SK-N-SH (cell line): ENCODE results near the gene TC2N. TPM values are rescaled to one million over a fixed set of nuclear protein-coding genes. Genes with fewer than 3 reads are reported as not detected.

Source experiments
- CTCF ChIA-PET: fragments of 300-600, 350-600 bp; formaldehyde crosslinking; extraction: SDS; loops from one replicate; lab custom pipeline; 2021; lab: Yijun Ruan, JAX
- POLR2A ChIA-PET: fragments of 350-600 bp; sonication (Branson Sonifier 250); formaldehyde crosslinking; extraction: SDS; loops from one replicate; lab custom pipeline; 2020; ENCODE audit warnings: antibody characterized with exemption, inconsistent platforms; lab: Yijun Ruan, JAX
- DNase-seq: peaks from one replicate; pipeline ENCODE4 v3.0.0; 2012
- H2AFZ ChIP-seq: fragments of 200-600 bp; sonication (generic); 2 replicates; pipeline ENCODE4 v1.8.1; 2016; ENCODE audit warnings: antibody characterized with exemption, mild to moderate bottlenecking, low read depth
- H3F3A ChIP-seq: fragments of 200-600 bp; sonication (generic); replicated peaks from 2 replicates; pipeline ENCODE3; 2016; ENCODE audit warnings: antibody characterized with exemption, mild to moderate bottlenecking; ENCODE audit not compliant: insufficient read depth
- H3K27ac ChIP-seq, 2 experiments: fragments of 200-500 bp in 1 of 2; fragments of 200-600 bp in 1 of 2; sonication (Bioruptor generic) in 1 of 2; sonication (generic), shearing (Covaris generic) in 1 of 2; 2 replicates each; pipeline versions ENCODE4 v1.5.1 to v1.6.1; 2014 to 2016; ENCODE audit warnings: low read depth in 2 of 2, inconsistent platforms in 1 of 2, low read length in 1 of 2, mild to moderate bottlenecking in 1 of 2, mixed read lengths in 1 of 2
- H3K27me3 ChIP-seq: fragments of 200-600 bp; sonication (generic), shearing (Covaris generic); 2 replicates; pipeline ENCODE4 v1.6.1; 2016; ENCODE audit warnings: mixed run types; ENCODE audit not compliant: insufficient read depth
- H3K36me3 ChIP-seq, 2 experiments: fragments of 200-500 bp in 1 of 2; fragments of 200-600 bp in 1 of 2; sonication (Bioruptor generic) in 1 of 2; sonication (generic) in 1 of 2; replicated peaks in 1 of 2; 2 replicates each; pipeline versions ENCODE3 to v1.5.1; 2014 to 2016; ENCODE audit warnings: low read length in 1 of 2, mild to moderate bottlenecking in 1 of 2; ENCODE audit not compliant: insufficient read depth in 2 of 2, control insufficient read depth in 1 of 2
- H3K4me1 ChIP-seq, 2 experiments: fragments of 200-500 bp in 1 of 2; fragments of 200-600 bp in 1 of 2; sonication (Bioruptor generic) in 1 of 2; sonication (generic), shearing (Covaris generic) in 1 of 2; 2 replicates each; pipeline versions ENCODE4 v1.5.1 to v1.6.1; 2014 to 2016; ENCODE audit warnings: low read depth in 1 of 2, low read length in 1 of 2, mixed run types in 1 of 2; ENCODE audit not compliant: insufficient read depth in 2 of 2, control insufficient read depth in 1 of 2
- H3K4me2 ChIP-seq: fragments of 200-600 bp; sonication (generic), shearing (Covaris generic); 2 replicates; pipeline ENCODE4 v1.6.1; 2017; ENCODE audit warnings: mixed run types
- H3K4me3 ChIP-seq, 2 experiments: fragments of 200-500 bp in 1 of 2; fragments of 200-600 bp in 1 of 2; sonication (Bioruptor generic) in 1 of 2; sonication (generic), shearing (Covaris generic) in 1 of 2; 2 replicates each; pipeline versions ENCODE4 v1.5.1 to v1.8.1; 2014 to 2016; ENCODE audit warnings: low read depth in 2 of 2, inconsistent platforms in 1 of 2, low read length in 1 of 2, mild to moderate bottlenecking in 1 of 2, mixed read lengths in 1 of 2, moderate library complexity in 1 of 2
- H3K79me2 ChIP-seq: fragments of 200-600 bp; sonication (generic); 2 replicates; pipeline ENCODE4 v1.8.1; 2017; ENCODE audit warnings: mild to moderate bottlenecking; ENCODE audit not compliant: insufficient read depth
- H3K9ac ChIP-seq: fragments of 200-600 bp; sonication (generic); 2 replicates; pipeline ENCODE4 v1.6.1; 2017; ENCODE audit warnings: mixed run types
- H3K9me2 ChIP-seq: fragments of 200-600 bp; sonication (generic); 2 replicates; pipeline ENCODE4 v1.6.1; 2017; ENCODE audit warnings: mixed run types
- H3K9me3 ChIP-seq: fragments of 200-600 bp; sonication (generic); 2 replicates; pipeline ENCODE4 v1.6.1; 2017; ENCODE audit warnings: mixed run types, mild to moderate bottlenecking, moderate library complexity
- H4K20me1 ChIP-seq: fragments of 200-600 bp; sonication (generic); 2 replicates; pipeline ENCODE4 v1.6.1; 2017; ENCODE audit warnings: mild to moderate bottlenecking, mixed run types; ENCODE audit not compliant: insufficient read depth
- ELF1 ChIP-seq: IDR thresholded peaks from 2 replicates; pipeline ENCODE4 v1.4.0; 2012
- FOXM1 ChIP-seq: IDR thresholded peaks from 2 replicates; pipeline ENCODE4 v1.4.0; 2012; ENCODE audit warnings: low read depth, mild to moderate bottlenecking
- GABPA ChIP-seq: IDR thresholded peaks from 2 replicates; pipeline ENCODE4 v1.4.0; 2012; ENCODE audit warnings: low read depth, mild to moderate bottlenecking
- GATA2 ChIP-seq: sonication (generic); formaldehyde crosslinking; IDR thresholded peaks from 2 replicates; pipeline ENCODE4 v1.5.0; 2020; ENCODE audit warnings: mild to moderate bottlenecking, missing genetic modification reagents
- MXI1 ChIP-seq: IDR thresholded peaks from 2 replicates; pipeline ENCODE4 v1.6.1; 2012; ENCODE audit warnings: mild to moderate bottlenecking, low read depth, low read length, improper control_type of control experiment
- NFIC ChIP-seq: IDR thresholded peaks from 2 replicates; pipeline ENCODE4 v1.4.0; 2012; ENCODE audit warnings: borderline replicate concordance
- NRF1 ChIP-seq: IDR thresholded peaks from 2 replicates; pipeline ENCODE4 v1.6.1; 2012; ENCODE audit warnings: low read depth, mild to moderate bottlenecking, low read length
- POLR2AphosphoS5 ChIP-seq: IDR thresholded peaks from 2 replicates; pipeline ENCODE4 v1.6.1; 2012; ENCODE audit warnings: low read depth, low read length
- RAD21 ChIP-seq: IDR thresholded peaks from 2 replicates; pipeline ENCODE4 v1.6.1; 2012; ENCODE audit warnings: mild to moderate bottlenecking, low read length
- RCOR1 ChIP-seq: fragments of 150-350 bp; IDR thresholded peaks from 2 replicates; pipeline ENCODE4 v1.6.1; 2017; ENCODE audit warnings: antibody characterized with exemption, low read length
- RXRA ChIP-seq: IDR thresholded peaks from 2 replicates; pipeline ENCODE4 v1.4.0; 2012; ENCODE audit warnings: low read depth, mild to moderate bottlenecking, borderline replicate concordance
- SIN3A ChIP-seq: IDR thresholded peaks from 2 replicates; pipeline ENCODE4 v1.6.1; 2012; ENCODE audit warnings: low read depth, mild to moderate bottlenecking, low read length, moderate library complexity, borderline replicate concordance
- SMC3 ChIP-seq: IDR thresholded peaks from 2 replicates; pipeline ENCODE4 v1.6.1; 2012; ENCODE audit warnings: low read depth, low read length, improper control_type of control experiment
- TCF12 ChIP-seq: IDR thresholded peaks from 2 replicates; pipeline ENCODE4 v1.4.0; 2012
- WGBS: methylation state at CpG from one replicate; pipeline ENCODE4 v1.1.6; 2017; ENCODE audit warnings: low lambda C conversion rate; 5-methylcytosine and 5-hydroxymethylcytosine counted together
- polyA plus RNA-seq, 3 experiments: library from polyadenylated mRNA; depleted of rRNA; stranded (reverse); fragments of >200 nt; gene quantifications; 2 replicates each; pipeline ENCODE4 v1.2.3, GENCODE V29; 2012
- TF ChIP-seq, protein P1 (sequence below): fragments of 200-600 bp; sonication (generic); IDR thresholded peaks from 2 replicates; pipeline ENCODE4 v1.6.1; 2017; ENCODE audit warnings: antibody characterized with exemption, mild to moderate bottlenecking, moderate library complexity
- TF ChIP-seq, protein P2 (sequence below): IDR thresholded peaks from 2 replicates; pipeline ENCODE4 v1.4.0; 2012; ENCODE audit warnings: low read depth, borderline replicate concordance
- TF ChIP-seq, protein P3 (sequence below): fragments of 150-350 bp; IDR thresholded peaks from 2 replicates; pipeline ENCODE4 v1.6.1; 2017; ENCODE audit warnings: antibody characterized with exemption, low read length, low read depth, borderline replicate concordance
- TF ChIP-seq, protein P4 (sequence below): IDR thresholded peaks from 2 replicates; pipeline ENCODE4 v1.6.1; 2012; ENCODE audit warnings: mild to moderate bottlenecking, low read depth, low read length, moderate library complexity

TC2N gene
- polyA plus RNA-seq, 1 of the 3 experiments (the other 2 are of a cell fraction) = not detected

DNA sequence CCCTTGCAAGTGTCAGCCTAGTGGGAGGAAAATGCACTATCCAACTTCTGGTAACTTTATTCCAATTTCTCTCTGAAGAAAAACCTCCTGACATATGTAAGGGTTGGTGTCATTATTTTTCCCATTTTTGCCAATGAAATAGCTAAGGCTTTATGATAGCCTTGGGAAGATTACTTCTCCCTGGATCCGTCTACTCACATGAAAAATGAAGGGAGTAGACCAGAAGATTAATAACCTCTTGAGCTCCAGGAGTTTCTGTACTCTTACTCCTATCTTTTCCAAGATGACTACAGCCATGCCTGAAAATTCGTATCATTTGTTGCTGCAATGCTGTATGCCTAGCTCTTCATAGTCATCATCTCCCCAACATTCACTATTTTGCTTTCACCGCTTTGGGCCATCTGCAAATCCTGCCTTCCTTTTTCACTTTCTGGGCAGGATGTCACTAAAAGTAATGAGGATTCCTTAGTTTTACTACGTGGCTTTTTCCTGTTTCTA lies 18.8 kb downstream of the TC2N start:
- H4K20me1 ChIP-seq = no peaks in the 10 kb centered on the region
- H2AFZ ChIP-seq = no peak overlapping the region
- H3K36me3 ChIP-seq = no peaks in the 10 kb centered on the region
- POLR2A ChIA-PET = no interaction called here
- CTCF ChIA-PET = no interaction called here
- H3K27me3 ChIP-seq = peaks cover 18% of the 10 kb centered on the region; the same call in 1 of the 2 replicates
- H3K9me2 ChIP-seq = no peaks in the 10 kb centered on the region
- WGBS = 4% methylated on average over 4 of the region's 4 CpGs
- no peak overlapping the region for H3K27ac ChIP-seq
- TF ChIP-seq, protein P1, sequence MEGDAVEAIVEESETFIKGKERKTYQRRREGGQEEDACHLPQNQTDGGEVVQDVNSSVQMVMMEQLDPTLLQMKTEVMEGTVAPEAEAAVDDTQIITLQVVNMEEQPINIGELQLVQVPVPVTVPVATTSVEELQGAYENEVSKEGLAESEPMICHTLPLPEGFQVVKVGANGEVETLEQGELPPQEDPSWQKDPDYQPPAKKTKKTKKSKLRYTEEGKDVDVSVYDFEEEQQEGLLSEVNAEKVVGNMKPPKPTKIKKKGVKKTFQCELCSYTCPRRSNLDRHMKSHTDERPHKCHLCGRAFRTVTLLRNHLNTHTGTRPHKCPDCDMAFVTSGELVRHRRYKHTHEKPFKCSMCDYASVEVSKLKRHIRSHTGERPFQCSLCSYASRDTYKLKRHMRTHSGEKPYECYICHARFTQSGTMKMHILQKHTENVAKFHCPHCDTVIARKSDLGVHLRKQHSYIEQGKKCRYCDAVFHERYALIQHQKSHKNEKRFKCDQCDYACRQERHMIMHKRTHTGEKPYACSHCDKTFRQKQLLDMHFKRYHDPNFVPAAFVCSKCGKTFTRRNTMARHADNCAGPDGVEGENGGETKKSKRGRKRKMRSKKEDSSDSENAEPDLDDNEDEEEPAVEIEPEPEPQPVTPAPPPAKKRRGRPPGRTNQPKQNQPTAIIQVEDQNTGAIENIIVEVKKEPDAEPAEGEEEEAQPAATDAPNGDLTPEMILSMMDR = no peak
- TF ChIP-seq ELF1 (no peak), GABPA (no peak), NRF1 (no peak), RXRA (no peak), GATA2 (CRISPR knock-in tag) (no peak), POLR2AphosphoS5 (no peak), FOXM1 (no peak)
- TF ChIP-seq, protein P2, sequence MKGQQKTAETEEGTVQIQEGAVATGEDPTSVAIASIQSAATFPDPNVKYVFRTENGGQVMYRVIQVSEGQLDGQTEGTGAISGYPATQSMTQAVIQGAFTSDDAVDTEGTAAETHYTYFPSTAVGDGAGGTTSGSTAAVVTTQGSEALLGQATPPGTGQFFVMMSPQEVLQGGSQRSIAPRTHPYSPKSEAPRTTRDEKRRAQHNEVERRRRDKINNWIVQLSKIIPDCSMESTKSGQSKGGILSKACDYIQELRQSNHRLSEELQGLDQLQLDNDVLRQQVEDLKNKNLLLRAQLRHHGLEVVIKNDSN = no peak
- no peak overlapping the region for H3K4me3 ChIP-seq
- no peaks in the 10 kb centered on the region for H3K79me2 ChIP-seq
- H3K9ac ChIP-seq = no peak overlapping the region
- no peaks in the 10 kb centered on the region for H3K4me1 ChIP-seq
- H3F3A ChIP-seq = no peaks in the 10 kb centered on the region
- DNase-seq = no peak
- no peak overlapping the region for H3K4me2 ChIP-seq
- no peaks in the 10 kb centered on the region for H3K9me3 ChIP-seq

DNA sequence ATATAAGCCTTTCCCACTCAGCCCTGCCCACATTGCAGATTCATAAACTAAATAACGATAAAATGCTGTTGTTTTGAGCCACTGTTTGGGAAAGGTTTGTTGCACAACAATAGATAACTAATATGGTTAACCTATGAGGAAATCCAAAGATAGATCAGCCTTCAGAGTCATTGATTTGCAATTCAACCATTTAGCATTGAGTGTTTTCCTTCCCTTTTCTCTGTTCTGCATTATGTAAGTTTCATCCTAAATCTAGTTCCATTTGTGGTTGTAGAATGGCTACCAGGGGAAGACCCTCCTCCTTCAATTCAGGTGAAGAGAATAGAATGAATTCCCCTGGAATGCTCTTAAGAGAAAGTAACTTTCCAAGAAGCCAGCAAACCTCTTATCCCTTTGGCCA lies 19.6 kb downstream of the TC2N start:
- Histone ChIP-seq H3K9me2 (no peaks in the 10 kb centered on the region), H3K9me3 (no peaks in the 10 kb centered on the region), H3K27me3 (peaks cover 18% of the 10 kb centered on the region; the same call in 1 of the 2 replicates), H3K4me3 (no peak overlapping the region), H3K27ac (no peak overlapping the region), H3K36me3 (no peaks in the 10 kb centered on the region), H2AFZ (no peak overlapping the region), H4K20me1 (no peaks in the 10 kb centered on the region), H3K9ac (no peak overlapping the region), H3F3A (no peaks in the 10 kb centered on the region), H3K4me1 (no peaks in the 10 kb centered on the region), H3K4me2 (no peak overlapping the region), H3K79me2 (no peaks in the 10 kb centered on the region)
- ChIA-PET CTCF (no interaction called here), POLR2A (no interaction called here)
- TF ChIP-seq, protein P3, sequence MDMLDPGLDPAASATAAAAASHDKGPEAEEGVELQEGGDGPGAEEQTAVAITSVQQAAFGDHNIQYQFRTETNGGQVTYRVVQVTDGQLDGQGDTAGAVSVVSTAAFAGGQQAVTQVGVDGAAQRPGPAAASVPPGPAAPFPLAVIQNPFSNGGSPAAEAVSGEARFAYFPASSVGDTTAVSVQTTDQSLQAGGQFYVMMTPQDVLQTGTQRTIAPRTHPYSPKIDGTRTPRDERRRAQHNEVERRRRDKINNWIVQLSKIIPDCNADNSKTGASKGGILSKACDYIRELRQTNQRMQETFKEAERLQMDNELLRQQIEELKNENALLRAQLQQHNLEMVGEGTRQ = no peak
- no peak for TF ChIP-seq NRF1
- no peak for TF ChIP-seq RCOR1
- TF ChIP-seq RAD21 = no peak
- TF ChIP-seq GATA2 (CRISPR knock-in tag) = no peak
- TF ChIP-seq RXRA = no peak
- TF ChIP-seq, protein P4, sequence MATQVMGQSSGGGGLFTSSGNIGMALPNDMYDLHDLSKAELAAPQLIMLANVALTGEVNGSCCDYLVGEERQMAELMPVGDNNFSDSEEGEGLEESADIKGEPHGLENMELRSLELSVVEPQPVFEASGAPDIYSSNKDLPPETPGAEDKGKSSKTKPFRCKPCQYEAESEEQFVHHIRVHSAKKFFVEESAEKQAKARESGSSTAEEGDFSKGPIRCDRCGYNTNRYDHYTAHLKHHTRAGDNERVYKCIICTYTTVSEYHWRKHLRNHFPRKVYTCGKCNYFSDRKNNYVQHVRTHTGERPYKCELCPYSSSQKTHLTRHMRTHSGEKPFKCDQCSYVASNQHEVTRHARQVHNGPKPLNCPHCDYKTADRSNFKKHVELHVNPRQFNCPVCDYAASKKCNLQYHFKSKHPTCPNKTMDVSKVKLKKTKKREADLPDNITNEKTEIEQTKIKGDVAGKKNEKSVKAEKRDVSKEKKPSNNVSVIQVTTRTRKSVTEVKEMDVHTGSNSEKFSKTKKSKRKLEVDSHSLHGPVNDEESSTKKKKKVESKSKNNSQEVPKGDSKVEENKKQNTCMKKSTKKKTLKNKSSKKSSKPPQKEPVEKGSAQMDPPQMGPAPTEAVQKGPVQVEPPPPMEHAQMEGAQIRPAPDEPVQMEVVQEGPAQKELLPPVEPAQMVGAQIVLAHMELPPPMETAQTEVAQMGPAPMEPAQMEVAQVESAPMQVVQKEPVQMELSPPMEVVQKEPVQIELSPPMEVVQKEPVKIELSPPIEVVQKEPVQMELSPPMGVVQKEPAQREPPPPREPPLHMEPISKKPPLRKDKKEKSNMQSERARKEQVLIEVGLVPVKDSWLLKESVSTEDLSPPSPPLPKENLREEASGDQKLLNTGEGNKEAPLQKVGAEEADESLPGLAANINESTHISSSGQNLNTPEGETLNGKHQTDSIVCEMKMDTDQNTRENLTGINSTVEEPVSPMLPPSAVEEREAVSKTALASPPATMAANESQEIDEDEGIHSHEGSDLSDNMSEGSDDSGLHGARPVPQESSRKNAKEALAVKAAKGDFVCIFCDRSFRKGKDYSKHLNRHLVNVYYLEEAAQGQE = no peak
- TF ChIP-seq MXI1 = no peak
- TF ChIP-seq TCF12 = no peak
- no peak for TF ChIP-seq SMC3
- TF ChIP-seq NFIC = no peak
- TF ChIP-seq, protein P2 = no peak
- TF ChIP-seq SIN3A = no peak
- TF ChIP-seq POLR2AphosphoS5 = no peak
- DNase-seq = no peak
- 0% methylated on average over 1 of the region's 1 CpG for WGBS
